ENCODE data around the gene FBN1.

FBN1 gene

GRCh38 chr15:48653913-48654670, 8.6 kb upstream of the FBN1 start:
- no peak for DNase-seq
- intact Hi-C loops (cut with DNase I), result no loop called here

GRCh38 chr15:48653216-48653615, 7.7 kb upstream of the FBN1 start:
- DNase-seq, result no peak
- intact Hi-C loops (cut with DNase I), result no loop called here

GRCh38 chr15:48652510-48653076, 7.1 kb upstream of the FBN1 start:
- intact Hi-C loops (cut with DNase I), result no loop called here
- DNase-seq, result no peak

- intact Hi-C loops (cut with DNase I), result no loop called here
- DNase-seq, result no peak
Measured at GRCh38 chr15:48650931-48651330, 5.4 kb upstream of the FBN1 start.

GRCh38 chr15:48647962-48648361, 2.5 kb upstream of the FBN1 start:
- DNase-seq, result peak in 33 of 42 donors; percentile 19 to 75 (median 46)
- intact Hi-C loops (cut with DNase I), result loop anchor here (10.0 kb wide), 2 partner anchors 143 to 157 kb away; no protein-coding TSS in a partner anchor

GRCh38 chr15:48646331-48646730, 822 bp upstream of the FBN1 start:
- peak in 12 of 42 donors; percentile 13 to 54 (median 34) for DNase-seq
- intact Hi-C loops (cut with DNase I), result loop anchor here (10.0 kb wide), 2 partner anchors 142 to 158 kb away; no protein-coding TSS in a partner anchor

- intact Hi-C loops (cut with DNase I), result loop anchor here (10.0 kb wide), 2 partner anchors 140 to 160 kb away; no protein-coding TSS in a partner anchor
Measured at GRCh38 chr15:48644827-48645557, 517 bp downstream of the FBN1 start.

GRCh38 chr15:48644467-48644826, 1.1 kb downstream of the FBN1 start:
- intact Hi-C loops (cut with DNase I), result loop anchor here (10.0 kb wide), 2 partner anchors 140 to 160 kb away; no protein-coding TSS in a partner anchor
- peak in 7 of 42 donors; percentile 17 to 28 (median 25) for DNase-seq

More at GRCh38 chr15:48644827-48645557, 517 bp downstream of the FBN1 start:
- peak; percentile 57 to 91 (median 82) for DNase-seq

GRCh38 chr15:48643776-48644466, 1.6 kb downstream of the FBN1 start:
- intact Hi-C loops (cut with DNase I), result loop anchor here (10.0 kb wide), 2 partner anchors 139 to 161 kb away; no protein-coding TSS in a partner anchor
- peak in 3 of 42 donors; percentile 2 to 40 (median 10) for DNase-seq

GRCh38 chr15:48643206-48643605, 2.3 kb downstream of the FBN1 start:
- no peak for DNase-seq
- intact Hi-C loops (cut with DNase I), result loop anchor here (10.0 kb wide), 2 partner anchors 138 to 162 kb away; no protein-coding TSS in a partner anchor

GRCh38 chr15:48642795-48643194, 2.7 kb downstream of the FBN1 start:
- intact Hi-C loops (cut with DNase I), result loop anchor here (10.0 kb wide), 2 partner anchors 138 to 162 kb away; no protein-coding TSS in a partner anchor
- no peak for DNase-seq

GRCh38 chr15:48641416-48641815, 4.1 kb downstream of the FBN1 start:
- intact Hi-C loops (cut with DNase I), result loop anchor here (10.0 kb wide), 2 partner anchors 137 to 163 kb away; no protein-coding TSS in a partner anchor
- peak in 36 of 42 donors; percentile 10 to 85 (median 52) for DNase-seq

GRCh38 chr15:48638963-48639362, 6.5 kb downstream of the FBN1 start:
- intact Hi-C loops (cut with DNase I), result no loop called here
- no peak for DNase-seq

GRCh38 chr15:48637639-48638038, 7.9 kb downstream of the FBN1 start:
- DNase-seq, result no peak
- intact Hi-C loops (cut with DNase I), result no loop called here

GRCh38 chr15:48636511-48636910, 9.0 kb downstream of the FBN1 start:
- peak in 31 of 42 donors; percentile 2 to 66 (median 42) for DNase-seq
- intact Hi-C loops (cut with DNase I), result no loop called here

GRCh38 chr15:48634893-48635292, 10.6 kb downstream of the FBN1 start:
- no peak for DNase-seq
- intact Hi-C loops (cut with DNase I), result no loop called here

- intact Hi-C loops (cut with DNase I), result no loop called here
- no peak for DNase-seq
Measured at GRCh38 chr15:48634096-48634495, 11.4 kb downstream of the FBN1 start.

GRCh38 chr15:48632651-48633050, 12.9 kb downstream of the FBN1 start:
- intact Hi-C loops (cut with DNase I), result no loop called here
- no peak for DNase-seq
